H1 (cell line): Measurements from ENCODE around the gene BCAS3. TPM values are rescaled to one million over a fixed set of nuclear protein-coding genes. Genes with fewer than 3 reads are reported as not detected.

Source experiments
- CTCF ChIA-PET: fragments of 300-600 bp; sonication (Branson Sonifier 250); formaldehyde crosslinking; loops from one replicate; lab custom pipeline; 2021; ENCODE audit not compliant: partially characterized antibody; lab: Charles Lee
- POLR2A ChIA-PET: fragments of 300-600 bp; sonication (Branson Sonifier 250); formaldehyde crosslinking; loops from one replicate; lab custom pipeline; 2021; ENCODE audit warnings: inconsistent platforms; ENCODE audit not compliant: partially characterized antibody; lab: Charles Lee
- DNase-seq, 2 experiments: peaks; one replicate each; pipeline versions ENCODE4 v3.0.0 to v3.0.0-alpha.2; 2010 to 2022; ENCODE audit warnings: low spot score in 2 of 2, low read depth in 1 of 2, mixed read lengths in 1 of 2
- FAIRE-seq: peaks from 2 replicates; lab custom pipeline; 2011; peaks lifted over from hg19 to GRCh38; lab: Jason Lieb, UNC
- H2AFZ ChIP-seq: 2 replicates; pipeline ENCODE4 v1.8.1; 2012; ENCODE audit warnings: low read length, inconsistent platforms
- H2AK5ac ChIP-seq: 2 replicates; pipeline ENCODE4 v1.6.1; 2013; ENCODE audit warnings: low read depth, low read length
- H2BK120ac ChIP-seq: replicated peaks from 2 replicates; pipeline ENCODE3; 2013; ENCODE audit warnings: low read depth, low read length, inconsistent platforms
- H2BK12ac ChIP-seq: 2 replicates; pipeline ENCODE4 v1.6.1; 2013; ENCODE audit warnings: low read depth, low read length
- H2BK15ac ChIP-seq: 2 replicates; pipeline ENCODE4 v1.6.1; 2013; ENCODE audit warnings: low read length
- H2BK20ac ChIP-seq: 2 replicates; pipeline ENCODE4 v1.6.1; 2013; ENCODE audit warnings: low read length
- H2BK5ac ChIP-seq: 2 replicates; pipeline ENCODE4 v1.6.1; 2013; ENCODE audit warnings: low read depth, low read length
- H3K14ac ChIP-seq: 2 replicates; pipeline ENCODE4 v1.6.1; 2013; ENCODE audit warnings: inconsistent platforms; ENCODE audit not compliant: insufficient read length
- H3K18ac ChIP-seq: 2 replicates; pipeline ENCODE4 v1.6.1; 2013; ENCODE audit warnings: low read length; ENCODE audit errors: extremely low read depth
- H3K23ac ChIP-seq: 2 replicates; pipeline ENCODE4 v1.6.1; 2013; ENCODE audit warnings: inconsistent platforms; ENCODE audit not compliant: insufficient read length
- H3K23me2 ChIP-seq: 2 replicates; pipeline ENCODE4 v1.6.1; 2013; ENCODE audit warnings: low read depth, low read length
- H3K27ac ChIP-seq: 2 replicates; pipeline ENCODE4 v1.6.1; 2011; ENCODE audit warnings: low read depth, low read length, inconsistent platforms
- H3K27me3 ChIP-seq, 4 experiments: replicated peaks in 1 of 4; 1 replicate in 1 of 4; 2 replicates in 3 of 4; pipeline versions ENCODE4 v1.6.1 to v1.8.1; 2011 to 2013; ENCODE audit warnings: low read length in 3 of 4, mild to moderate bottlenecking in 3 of 4, inconsistent platforms in 2 of 4, mixed read lengths in 2 of 4, moderate library complexity in 1 of 4; ENCODE audit not compliant: control insufficient read depth in 3 of 4, insufficient read depth in 3 of 4; ENCODE audit errors: extremely low read depth in 1 of 4
- H3K36me3 ChIP-seq, 4 experiments: 2 replicates each; pipeline versions ENCODE4 v1.6.1 to v1.8.1; 2011 to 2013; ENCODE audit warnings: mild to moderate bottlenecking in 4 of 4, low read length in 3 of 4, moderate library complexity in 2 of 4, control low read depth in 1 of 4, inconsistent platforms in 1 of 4; ENCODE audit not compliant: insufficient read depth in 4 of 4, control insufficient read depth in 2 of 4
- H3K4ac ChIP-seq: replicated peaks from 2 replicates; pipeline ENCODE3; 2013; ENCODE audit warnings: low read length, low read depth, mixed read lengths, inconsistent platforms; ENCODE audit not compliant: insufficient read length
- H3K4me1 ChIP-seq, 4 experiments: replicated peaks in 1 of 4; 1 replicate in 1 of 4; 2 replicates in 3 of 4; pipeline versions ENCODE4 v1.6.1 to v1.8.1; 2011 to 2013; ENCODE audit warnings: low read length in 3 of 4, inconsistent platforms in 2 of 4, mixed read lengths in 1 of 4; ENCODE audit not compliant: insufficient read depth in 4 of 4, control insufficient read depth in 3 of 4
- H3K4me2 ChIP-seq, 2 experiments: 2 replicates each; pipeline versions ENCODE4 v1.6.1 to v1.8.1; 2011 to 2013; ENCODE audit warnings: low read depth in 2 of 2, low read length in 2 of 2, control low read depth in 1 of 2, inconsistent platforms in 1 of 2, mild to moderate bottlenecking in 1 of 2; ENCODE audit not compliant: insufficient read depth in 1 of 2
- H3K4me3 ChIP-seq, 4 experiments: fragments of 200-600, 300-600 bp in 1 of 4; sonication (generic), shearing (Covaris generic), sonication (Bioruptor Twin) in 1 of 4; 2 replicates each; pipeline versions ENCODE4 v1.5.1 to v1.8.1; 2011 to 2016; ENCODE audit warnings: low read length in 4 of 4, low read depth in 3 of 4, control low read depth in 2 of 4, inconsistent platforms in 2 of 4, mild to moderate bottlenecking in 2 of 4, mixed read lengths in 1 of 4, moderate library complexity in 1 of 4; ENCODE audit not compliant: insufficient read depth in 2 of 4; ENCODE audit errors: extremely low read depth in 1 of 4
- H3K56ac ChIP-seq: replicated peaks from 2 replicates; pipeline ENCODE3; 2013; ENCODE audit warnings: low read depth, mild to moderate bottlenecking, mixed read lengths, low read length, inconsistent platforms; ENCODE audit not compliant: insufficient read length
- H3K79me1 ChIP-seq: 2 replicates; pipeline ENCODE4 v1.6.1; 2013; ENCODE audit warnings: low read depth, low read length, control low read depth
- H3K79me2 ChIP-seq, 2 experiments: 2 replicates each; pipeline versions ENCODE4 v1.6.1 to v1.8.1; 2012 to 2013; ENCODE audit warnings: low read length in 2 of 2, mild to moderate bottlenecking in 2 of 2, inconsistent platforms in 1 of 2; ENCODE audit not compliant: insufficient read depth in 2 of 2, control insufficient read depth in 1 of 2
- H3K9ac ChIP-seq, 4 experiments: replicated peaks in 1 of 4; 1 replicate in 1 of 4; 2 replicates in 3 of 4; pipeline versions ENCODE4 v1.6.1 to v1.8.1; 2011 to 2013; ENCODE audit warnings: low read depth in 3 of 4, low read length in 3 of 4, control low read depth in 2 of 4, mild to moderate bottlenecking in 2 of 4, moderate library complexity in 2 of 4, inconsistent platforms in 1 of 4; ENCODE audit errors: extremely low read depth in 1 of 4
- H3K9me3 ChIP-seq, 2 experiments: 2 replicates each; pipeline versions ENCODE4 v1.6.1 to v1.8.1; 2012 to 2013; ENCODE audit warnings: mild to moderate bottlenecking in 2 of 2, moderate library complexity in 2 of 2, control low read depth in 1 of 2, inconsistent platforms in 1 of 2, low read depth in 1 of 2, low read length in 1 of 2, mixed read lengths in 1 of 2; ENCODE audit not compliant: insufficient read depth in 2 of 2
- H4K20me1 ChIP-seq, 2 experiments: replicated peaks in 1 of 2; 2 replicates each; pipeline versions ENCODE3 to v1.8.1; 2011 to 2013; ENCODE audit warnings: inconsistent platforms in 2 of 2, low read length in 2 of 2, mild to moderate bottlenecking in 1 of 2; ENCODE audit not compliant: insufficient read depth in 2 of 2, control insufficient read depth in 1 of 2
- H4K5ac ChIP-seq: 2 replicates; pipeline ENCODE4 v1.6.1; 2013; ENCODE audit warnings: low read length, low read depth, mixed read lengths, inconsistent platforms; ENCODE audit not compliant: insufficient read length
- H4K8ac ChIP-seq: 2 replicates; pipeline ENCODE4 v1.8.0; 2013; ENCODE audit warnings: mild to moderate bottlenecking, moderate library complexity, low read length, inconsistent platforms; ENCODE audit not compliant: insufficient read depth; ENCODE audit errors: extremely low read depth
- H4K91ac ChIP-seq: replicated peaks from 2 replicates; pipeline ENCODE3; 2013; ENCODE audit warnings: low read length, mixed read lengths, inconsistent platforms; ENCODE audit not compliant: insufficient read length
- PHF8 ChIP-seq: fragments of 200-600 bp; sonication (generic); conservative IDR thresholded peaks from 2 replicates; pipeline ENCODE4 v1.7.1; 2012; ENCODE audit warnings: low read depth, mild to moderate bottlenecking, inconsistent platforms, low read length, moderate library complexity
- WGBS, 2 experiments: shearing (Covaris generic) in 1 of 2; methylation state at CpG; one replicate each; pipeline versions ENCODE4 v1.1.6 to v1.1.7; 2013 to 2015; ENCODE audit warnings: low lambda C conversion rate in 2 of 2, mixed read lengths in 2 of 2, inconsistent platforms in 1 of 2, low coverage in 1 of 2, missing lambda C conversion rate in 1 of 2; ENCODE audit not compliant: insufficient replicate concordance in 2 of 2, insufficient coverage in 1 of 2, insufficient read length in 1 of 2; ENCODE audit errors: extremely low coverage in 1 of 2, missing lambda C conversion rate in 1 of 2; 5-methylcytosine and 5-hydroxymethylcytosine counted together
- polyA plus RNA-seq, 7 experiments: library from polyadenylated mRNA; depleted of rRNA in 3 of 7; stranded (reverse) in 5 of 7; unstranded in 2 of 7; fragments of >200 nt in 5 of 7; fragments of 200-250 nt in 2 of 7; gene quantifications; 1 replicate in 5 of 7; 2 replicates in 1 of 7; 4 replicates in 1 of 7; pipeline versions ENCODE4 v1.2.1 to v1.2.3, GENCODE V29; 2011 to 2013; ENCODE audit warnings: missing spikeins in 2 of 7, mixed read lengths in 2 of 7
- total RNA-seq: library from RNA; stranded (reverse); fragmentation: NEBNext Ultra II Directional; extraction: Animal tissue kit (Norgen Biotek cat#: 25700); gene quantifications from 2 replicates; pipeline ENCODE4 v1.2.1, GENCODE V29; 2021

BCAS3 gene
- total and polyA plus RNA-seq, 2 of the 8 experiments (the other 6 are each of a cell fraction or from before 2014, with no cell fraction given): 9.9 to 13.3 TPM

- Histone ChIP-seq H3K18ac (no peak overlapping the region), H2BK20ac (no peak overlapping the region), H3K4me1 (no peaks in the 10 kb centered on the region), H4K91ac (no peak overlapping the region), H4K8ac (no peak overlapping the region), H3K27me3 (no peaks in the 10 kb centered on the region), H2BK120ac (no peak overlapping the region), H4K20me1 (no peaks in the 10 kb centered on the region), H3K36me3 (no peaks in the 10 kb centered on the region), H3K9me3 (no peaks in the 10 kb centered on the region), H2BK15ac (no peak overlapping the region), H2BK5ac (no peak overlapping the region), H3K4me3 (no peak overlapping the region), H2BK12ac (no peak overlapping the region), H3K79me2 (no peaks in the 10 kb centered on the region), H3K4ac (no peak overlapping the region), H3K23me2 (no peaks in the 10 kb centered on the region; the same call in 1 of the 2 replicates), H3K14ac (no peak overlapping the region), H4K5ac (no peak overlapping the region), H3K23ac (no peak overlapping the region), H2AFZ (no peak overlapping the region), H3K9ac (no peak overlapping the region), H3K4me2 (no peak overlapping the region), H3K56ac (no peak overlapping the region), H3K27ac (no peak overlapping the region), H2AK5ac (no peak overlapping the region), H3K79me1 (no peaks in the 10 kb centered on the region)
- FAIRE-seq: no peak
- no peak for DNase-seq
- no peak for TF ChIP-seq PHF8
- ChIA-PET POLR2A (interaction anchor here (0.6 kb wide), 1 partner anchor 230 kb away, joined by 3 read pairs; no protein-coding TSS in a partner anchor), CTCF (interaction anchor here (0.9 kb wide), 1 partner anchor 8 kb away, joined by 3 read pairs; no protein-coding TSS in a partner anchor)
- 97% methylated on average over 2 of the region's 2 CpGs; no CpG with 5 or more reads in 1 of the 2 experiments for WGBS, 2 experiments
These were observed 60.6 kb downstream of the BCAS3 start for GRCh38 chr17:60738287-60738686.
